TTC549 (cell line): ENCODE measurements around the gene BLCAP.
"Not testable (repeated sequence)": the region's sequence is repeated elsewhere in the genome, so short reads cannot be mapped to it uniquely, and the experiment has no call there.

Experiments
- FAIRE-seq: peaks from 2 replicates; lab custom pipeline; 2012; peaks lifted over from hg19 to GRCh38; lab: Jason Lieb, UNC

The BLCAP gene

GRCh38 chr20:37479925-37480691 lies 47.6 kb downstream of the BLCAP start:
- FAIRE-seq = no peak

- no peak for FAIRE-seq
Measured at GRCh38 chr20:37479266-37479665, 48.4 kb downstream of the BLCAP start.

- no peak for FAIRE-seq
Measured at GRCh38 chr20:37477041-37477440, 50.6 kb downstream of the BLCAP start.

- FAIRE-seq = no peak
Measured at GRCh38 chr20:37475252-37475651, 52.4 kb downstream of the BLCAP start.

GRCh38 chr20:37474386-37474785 lies 53.3 kb downstream of the BLCAP start:
- FAIRE-seq = no peak

GRCh38 chr20:37473249-37474000 lies 54.3 kb downstream of the BLCAP start:
- no peak for FAIRE-seq

- not testable (repeated sequence) for FAIRE-seq
Measured at GRCh38 chr20:37472435-37472834, 55.2 kb downstream of the BLCAP start.

- FAIRE-seq = no peak
Measured at GRCh38 chr20:37471741-37472235, 55.9 kb downstream of the BLCAP start.

GRCh38 chr20:37470190-37470589 lies 57.5 kb downstream of the BLCAP start:
- not testable (repeated sequence) for FAIRE-seq

GRCh38 chr20:37469531-37469930 lies 58.1 kb downstream of the BLCAP start:
- no peak for FAIRE-seq

- no peak for FAIRE-seq
Measured at GRCh38 chr20:37468886-37469285, 58.8 kb downstream of the BLCAP start.
